ENCODE data around the gene PKP3. TPM values are rescaled to one million over a fixed set of nuclear protein-coding genes. Genes with fewer than 3 reads are reported as not detected.
"Not testable (repeated sequence)": the region's sequence is repeated elsewhere in the genome, so short reads cannot be mapped to it uniquely, and the experiment has no call there.

The PKP3 gene, protein sequence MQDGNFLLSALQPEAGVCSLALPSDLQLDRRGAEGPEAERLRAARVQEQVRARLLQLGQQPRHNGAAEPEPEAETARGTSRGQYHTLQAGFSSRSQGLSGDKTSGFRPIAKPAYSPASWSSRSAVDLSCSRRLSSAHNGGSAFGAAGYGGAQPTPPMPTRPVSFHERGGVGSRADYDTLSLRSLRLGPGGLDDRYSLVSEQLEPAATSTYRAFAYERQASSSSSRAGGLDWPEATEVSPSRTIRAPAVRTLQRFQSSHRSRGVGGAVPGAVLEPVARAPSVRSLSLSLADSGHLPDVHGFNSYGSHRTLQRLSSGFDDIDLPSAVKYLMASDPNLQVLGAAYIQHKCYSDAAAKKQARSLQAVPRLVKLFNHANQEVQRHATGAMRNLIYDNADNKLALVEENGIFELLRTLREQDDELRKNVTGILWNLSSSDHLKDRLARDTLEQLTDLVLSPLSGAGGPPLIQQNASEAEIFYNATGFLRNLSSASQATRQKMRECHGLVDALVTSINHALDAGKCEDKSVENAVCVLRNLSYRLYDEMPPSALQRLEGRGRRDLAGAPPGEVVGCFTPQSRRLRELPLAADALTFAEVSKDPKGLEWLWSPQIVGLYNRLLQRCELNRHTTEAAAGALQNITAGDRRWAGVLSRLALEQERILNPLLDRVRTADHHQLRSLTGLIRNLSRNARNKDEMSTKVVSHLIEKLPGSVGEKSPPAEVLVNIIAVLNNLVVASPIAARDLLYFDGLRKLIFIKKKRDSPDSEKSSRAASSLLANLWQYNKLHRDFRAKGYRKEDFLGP
- total RNA-seq: 23.9 and 24.9 TPM in 2 replicates

DNA sequence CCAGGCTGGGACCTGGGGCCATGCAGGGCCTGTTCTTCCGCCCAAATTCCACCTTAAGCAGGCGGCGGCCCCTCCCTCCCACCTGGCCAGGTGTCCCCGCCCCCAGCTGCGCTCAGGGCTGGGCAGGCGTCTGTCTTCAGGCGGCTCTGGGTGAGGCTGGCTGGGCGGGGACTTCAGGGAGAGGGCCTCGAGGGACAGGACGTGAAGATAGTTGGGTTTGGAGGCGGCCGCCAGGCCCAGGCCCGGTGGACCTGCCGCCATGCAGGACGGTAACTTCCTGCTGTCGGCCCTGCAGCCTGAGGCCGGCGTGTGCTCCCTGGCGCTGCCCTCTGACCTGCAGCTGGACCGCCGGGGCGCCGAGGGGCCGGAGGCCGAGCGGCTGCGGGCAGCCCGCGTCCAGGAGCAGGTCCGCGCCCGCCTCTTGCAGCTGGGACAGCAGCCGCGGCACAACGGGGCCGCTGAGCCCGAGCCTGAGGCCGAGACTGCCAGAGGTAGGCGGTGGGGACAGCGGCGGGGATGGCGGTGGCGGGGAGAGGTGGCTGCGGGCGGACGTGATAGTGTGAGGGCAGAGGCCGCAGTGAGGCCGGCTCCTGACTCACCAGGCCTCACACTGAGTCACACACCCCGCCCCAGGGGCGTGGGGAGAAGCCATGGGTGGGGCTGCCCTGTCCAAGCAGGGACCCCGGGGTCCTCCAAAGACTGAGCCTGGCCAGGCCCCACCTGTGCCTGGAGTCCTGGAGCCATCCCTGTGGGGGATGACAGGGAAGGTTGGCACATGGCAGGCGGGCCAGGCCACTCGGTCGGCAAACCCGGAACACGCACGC lies at the start of gene PKP3:
Gene PKP3, plus strand, starts transcription at position 176 of the 824 bp plus-strand sequence. Its CDS starts 84 bp downstream, at position 260.
- no peak for DNase-seq (ENCODE audit: low read depth)
- Histone ChIP-seq H3K27me3 (ENCODE audit: control insufficient read depth, insufficient read depth, low read length) (peaks cover 4% of the 10 kb centered on the region), H3K4me3 (ENCODE audit: low read depth, low read length) (peak within 1 kb of the TSS; percentile 0), H3K36me3 (ENCODE audit: control insufficient read depth, insufficient read depth, low read length) (no peaks in the 10 kb centered on the region)
- TF ChIP-seq, protein P1, sequence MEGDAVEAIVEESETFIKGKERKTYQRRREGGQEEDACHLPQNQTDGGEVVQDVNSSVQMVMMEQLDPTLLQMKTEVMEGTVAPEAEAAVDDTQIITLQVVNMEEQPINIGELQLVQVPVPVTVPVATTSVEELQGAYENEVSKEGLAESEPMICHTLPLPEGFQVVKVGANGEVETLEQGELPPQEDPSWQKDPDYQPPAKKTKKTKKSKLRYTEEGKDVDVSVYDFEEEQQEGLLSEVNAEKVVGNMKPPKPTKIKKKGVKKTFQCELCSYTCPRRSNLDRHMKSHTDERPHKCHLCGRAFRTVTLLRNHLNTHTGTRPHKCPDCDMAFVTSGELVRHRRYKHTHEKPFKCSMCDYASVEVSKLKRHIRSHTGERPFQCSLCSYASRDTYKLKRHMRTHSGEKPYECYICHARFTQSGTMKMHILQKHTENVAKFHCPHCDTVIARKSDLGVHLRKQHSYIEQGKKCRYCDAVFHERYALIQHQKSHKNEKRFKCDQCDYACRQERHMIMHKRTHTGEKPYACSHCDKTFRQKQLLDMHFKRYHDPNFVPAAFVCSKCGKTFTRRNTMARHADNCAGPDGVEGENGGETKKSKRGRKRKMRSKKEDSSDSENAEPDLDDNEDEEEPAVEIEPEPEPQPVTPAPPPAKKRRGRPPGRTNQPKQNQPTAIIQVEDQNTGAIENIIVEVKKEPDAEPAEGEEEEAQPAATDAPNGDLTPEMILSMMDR (IDR thresholded peaks at IDR 0.05; ENCODE audit: insufficient read depth, low read length, poor library complexity, severe bottlenecking): no peak

DNA sequence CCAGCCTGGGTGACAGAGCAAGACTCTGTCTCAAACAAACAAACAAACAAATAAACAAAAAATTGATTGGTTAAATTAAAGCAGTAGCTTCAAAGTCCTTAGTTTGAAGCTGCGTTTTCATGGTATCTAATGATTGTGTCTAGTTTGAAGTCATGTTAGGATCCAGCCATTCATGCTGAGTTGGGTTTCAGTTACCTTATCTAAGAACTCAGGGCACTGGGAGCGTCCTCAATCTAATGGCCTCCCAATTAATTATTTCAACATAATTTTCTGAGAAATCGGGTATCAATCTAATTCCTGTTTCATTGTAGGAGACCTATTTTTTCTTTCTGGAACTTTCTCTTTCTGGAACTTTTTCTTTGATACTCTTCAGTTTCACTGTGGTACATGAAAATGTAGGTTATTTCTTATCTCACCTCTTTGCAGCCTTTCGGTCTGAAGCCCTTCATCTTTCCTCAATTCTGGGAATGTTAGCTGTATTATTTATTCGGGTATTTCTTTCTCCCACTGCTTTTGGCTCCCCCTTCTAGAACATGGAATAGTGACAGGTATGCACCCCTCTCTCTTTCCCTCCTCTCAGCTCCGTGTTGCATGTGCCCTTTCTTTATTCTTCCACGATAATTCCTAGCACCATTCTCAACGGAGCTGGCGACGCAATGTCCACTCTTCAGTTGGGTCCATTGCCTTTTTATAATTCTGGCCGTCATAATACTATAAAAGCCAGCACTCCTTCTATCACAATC lies 49.0 kb upstream of the PKP3 start:
- no peak for DNase-seq (ENCODE audit: low read depth)
- no peaks in the 10 kb centered on the region for H3K27me3 ChIP-seq (ENCODE audit: control insufficient read depth, insufficient read depth, low read length)
- TF ChIP-seq, protein P1 (IDR thresholded peaks at IDR 0.05; ENCODE audit: insufficient read depth, low read length, poor library complexity, severe bottlenecking): no peak
- no peak overlapping the region for H3K4me3 ChIP-seq (ENCODE audit: low read depth, low read length)
- no peaks in the 10 kb centered on the region for H3K36me3 ChIP-seq (ENCODE audit: control insufficient read depth, insufficient read depth, low read length)

DNA sequence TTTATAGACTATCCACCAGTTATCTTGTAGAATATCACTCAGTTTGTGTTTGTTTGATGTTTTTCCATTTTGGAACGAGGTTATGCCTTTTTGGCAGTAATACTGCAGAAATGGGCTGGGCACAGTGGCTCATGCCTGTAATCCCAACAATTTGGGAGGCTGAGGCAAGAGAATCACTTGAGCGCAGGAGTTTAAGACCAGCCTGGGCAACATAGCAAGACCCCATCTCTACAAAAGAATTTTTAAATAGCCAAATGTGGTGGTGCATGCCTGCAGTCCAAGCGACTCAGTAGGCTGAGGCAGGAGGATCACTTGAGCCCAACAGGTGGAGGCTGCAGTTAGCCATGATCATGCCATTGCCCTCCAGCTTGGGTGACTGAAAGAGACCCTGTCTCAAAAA lies 47.5 kb upstream of the PKP3 start:
- Histone ChIP-seq H3K4me3 (ENCODE audit: low read depth, low read length) (no peak overlapping the region), H3K36me3 (ENCODE audit: control insufficient read depth, insufficient read depth, low read length) (no peaks in the 10 kb centered on the region), H3K27me3 (ENCODE audit: control insufficient read depth, insufficient read depth, low read length) (no peaks in the 10 kb centered on the region)
- DNase-seq (ENCODE audit: low read depth): no peak
- TF ChIP-seq, protein P1 (IDR thresholded peaks at IDR 0.05; ENCODE audit: insufficient read depth, low read length, poor library complexity, severe bottlenecking): no peak

DNA sequence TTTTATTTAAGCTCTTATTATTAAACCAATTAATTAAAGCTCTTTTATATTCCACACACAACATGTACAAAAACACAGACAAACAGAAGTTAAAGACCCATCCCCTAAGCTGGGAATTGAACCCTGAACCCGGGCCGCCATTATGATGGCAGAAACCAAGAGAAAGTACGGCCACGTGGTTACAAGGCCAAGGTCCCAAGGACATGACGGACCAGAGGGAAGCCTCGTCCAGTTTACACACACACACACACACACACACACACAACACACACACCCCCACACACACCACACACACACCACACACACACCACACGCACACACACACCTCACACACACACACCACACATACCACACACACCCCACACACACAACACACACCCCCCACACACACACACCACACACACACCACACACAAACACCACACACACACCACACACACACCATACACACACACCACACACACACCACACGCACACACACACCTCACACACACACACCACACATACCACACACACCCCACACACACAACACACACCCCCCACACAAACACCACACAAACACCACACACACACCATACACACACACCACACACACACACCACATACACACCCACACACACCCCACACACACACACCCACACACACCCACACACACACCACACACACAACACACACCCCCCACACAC lies 44.6 kb upstream of the PKP3 start:
- not testable (repeated sequence) for H3K27me3 ChIP-seq (ENCODE audit: control insufficient read depth, insufficient read depth, low read length); H3K36me3 ChIP-seq (ENCODE audit: control insufficient read depth, insufficient read depth, low read length); H3K4me3 ChIP-seq (ENCODE audit: low read depth, low read length); DNase-seq (ENCODE audit: low read depth)

DNA sequence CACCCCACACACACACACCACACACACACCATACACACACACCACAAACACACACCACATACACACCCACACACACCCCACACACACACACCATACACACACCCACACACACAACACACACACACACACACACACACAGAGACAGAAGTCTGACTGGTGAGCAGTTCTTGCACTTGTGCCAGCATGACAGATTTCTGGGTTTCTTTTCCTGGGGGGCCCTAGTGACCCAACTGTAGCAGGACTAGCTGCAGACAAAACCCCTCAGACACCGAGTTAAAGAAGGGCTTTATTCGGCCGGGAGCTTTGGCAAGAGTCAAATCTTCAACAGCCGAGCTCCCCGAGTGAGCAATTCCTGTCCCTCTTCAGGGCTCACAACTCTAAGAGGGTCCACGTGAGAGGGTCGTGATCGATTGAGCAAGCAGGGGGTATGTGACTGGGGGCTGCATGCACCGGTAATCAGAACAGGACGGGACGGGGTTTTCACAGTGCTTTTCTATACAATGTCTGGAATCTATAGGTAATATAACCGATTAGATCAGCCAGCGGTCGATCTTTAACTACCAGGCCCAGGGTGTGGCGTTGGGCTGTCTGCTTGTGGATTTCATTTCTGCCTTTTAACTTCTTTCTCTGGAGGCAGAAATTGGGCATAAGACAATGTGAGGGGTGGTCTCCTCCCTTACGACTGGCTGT lies 43.8 kb upstream of the PKP3 start:
- not testable (repeated sequence) for H3K27me3 ChIP-seq (ENCODE audit: control insufficient read depth, insufficient read depth, low read length); DNase-seq (ENCODE audit: low read depth); H3K4me3 ChIP-seq (ENCODE audit: low read depth, low read length); H3K36me3 ChIP-seq (ENCODE audit: control insufficient read depth, insufficient read depth, low read length)
